Stimulated activated CD8-positive, alpha-beta memory T cell treated with anti-CD3 and anti-CD28 coated beads, Interleukin-15, amount 100 ng/mL, for 24 hours (primary cell): ENCODE results near the gene WDFY2.
"Not testable (repeated sequence)": the region's sequence is repeated elsewhere in the genome, so short reads cannot be mapped to it uniquely, and the experiment has no call there.

Experiments
- DNase-seq: peaks from one replicate; pipeline ENCODE4 v3.0.0-alpha.2; 2020; ENCODE audit warnings: low read depth

Gene WDFY2

GRCh38 chr13:51632591-51633362 is 48.5 kb downstream of the WDFY2 start:
- DNase-seq: no peak

GRCh38 chr13:51635137-51635878 is 51.0 kb downstream of the WDFY2 start:
- DNase-seq: no peak

DNA sequence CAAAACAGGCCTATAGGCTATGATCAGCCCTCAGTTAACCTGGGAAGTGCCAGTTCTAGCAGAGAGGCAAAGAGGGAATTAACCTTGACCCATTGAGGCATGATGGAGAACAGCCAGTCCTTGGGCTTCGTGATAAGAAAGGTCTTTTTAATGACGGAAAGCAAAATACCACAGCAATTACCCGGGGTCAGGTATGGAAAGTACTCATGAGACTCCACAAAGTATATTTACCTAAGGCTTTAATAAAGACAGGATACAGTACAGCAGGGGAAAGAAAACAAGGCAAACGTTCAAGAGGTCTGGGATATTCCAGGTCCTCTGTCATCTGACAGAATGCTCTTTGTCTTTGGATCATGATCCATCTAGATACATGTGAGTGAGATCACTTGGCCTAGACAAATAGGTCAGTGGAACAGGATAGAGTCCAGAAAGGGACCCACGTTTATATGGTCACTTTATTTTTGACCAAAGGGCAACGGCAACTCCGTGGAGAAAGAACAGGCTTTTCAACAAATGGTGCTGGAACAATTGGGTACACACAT is 52.2 kb downstream of the WDFY2 start:
- no peak for DNase-seq

DNA sequence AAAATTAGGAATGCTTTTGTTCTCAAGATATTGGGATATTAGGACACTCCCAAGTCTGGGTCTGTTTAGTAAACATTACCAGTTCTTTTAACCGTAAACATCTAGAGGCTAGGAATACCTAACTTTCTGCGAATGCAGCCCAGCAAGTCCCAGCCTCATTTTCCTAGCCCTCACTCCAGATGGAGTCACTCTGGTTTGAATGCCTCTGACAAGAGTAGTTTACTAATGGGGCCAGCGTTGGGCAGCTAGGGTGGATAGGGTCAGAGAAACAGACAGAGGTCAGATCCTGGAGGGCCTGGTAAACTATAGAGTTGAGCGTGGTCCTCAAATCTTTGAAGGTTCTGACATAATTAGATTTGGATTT is 53.6 kb downstream of the WDFY2 start:
- DNase-seq: no peak

DNA sequence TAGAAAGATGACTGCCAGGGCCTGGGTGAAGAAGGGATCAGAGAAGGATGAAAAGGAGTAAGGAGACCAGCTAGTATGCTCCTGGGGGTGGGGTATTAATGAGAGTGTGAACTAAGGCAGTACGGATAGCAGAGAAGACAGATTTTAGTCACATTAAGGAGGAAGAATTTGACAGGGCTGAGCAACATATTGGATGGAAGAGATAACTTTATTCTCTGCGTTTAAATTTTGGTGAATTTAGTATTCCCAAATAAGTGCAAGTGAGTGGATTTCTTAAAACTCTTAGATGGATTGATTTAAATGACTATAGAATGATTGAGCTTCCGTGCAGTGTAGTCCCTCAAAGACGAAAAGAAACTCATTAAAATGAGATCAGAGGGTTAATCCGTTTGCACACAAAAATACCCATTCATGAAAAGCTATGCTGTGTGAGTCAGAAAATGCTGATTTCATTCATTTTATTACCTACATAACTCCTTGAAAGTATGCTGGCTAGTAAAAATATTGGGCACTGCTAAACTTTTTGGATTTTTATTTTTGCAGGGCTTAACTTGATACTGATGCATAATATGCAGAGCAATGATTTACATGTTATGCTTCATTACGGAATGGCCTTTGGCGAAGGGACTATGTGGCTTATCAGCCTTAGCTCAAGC is 54.1 kb downstream of the WDFY2 start:
- DNase-seq: no peak

- no peak for DNase-seq
Measured at GRCh38 chr13:51639171-51639570, 54.9 kb downstream of the WDFY2 start.

GRCh38 chr13:51640696-51641095 is 56.4 kb downstream of the WDFY2 start:
- DNase-seq: not testable (repeated sequence)

DNA sequence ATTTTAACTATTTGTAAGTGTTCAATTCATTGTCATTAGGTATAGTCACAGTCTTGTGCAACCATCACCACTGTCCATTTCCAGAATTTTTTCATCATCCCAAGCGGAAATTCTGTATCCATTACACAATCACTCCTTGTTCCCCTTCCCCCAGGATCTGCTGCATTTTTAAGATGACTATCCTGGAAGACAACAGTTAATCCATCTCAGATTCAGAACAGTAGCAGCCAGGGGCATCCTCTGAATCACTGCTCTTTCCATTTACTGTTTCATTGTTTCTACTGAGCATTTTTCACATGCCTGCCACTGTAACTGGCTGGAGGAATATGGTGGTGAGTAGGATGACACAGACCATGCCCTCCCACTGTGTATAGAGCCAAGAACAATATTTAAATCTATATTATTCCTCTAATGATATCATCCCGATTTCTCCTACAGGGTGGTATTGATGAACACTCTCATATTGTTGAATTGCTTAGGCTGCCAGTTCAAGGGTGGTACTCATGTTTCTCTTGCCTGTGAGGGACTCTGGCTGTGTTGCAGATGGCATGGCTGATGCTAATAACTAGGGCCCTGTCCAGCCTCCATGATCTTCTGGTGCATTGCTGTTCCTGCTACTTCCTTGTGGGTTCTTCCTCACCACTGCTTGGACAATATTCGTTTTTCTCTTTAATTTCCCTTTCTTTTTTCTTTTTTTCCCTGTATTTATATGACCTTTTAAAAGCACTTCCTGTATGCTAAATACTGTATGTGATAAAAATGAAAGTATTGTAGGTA is 59.0 kb downstream of the WDFY2 start:
- DNase-seq: no peak

DNA sequence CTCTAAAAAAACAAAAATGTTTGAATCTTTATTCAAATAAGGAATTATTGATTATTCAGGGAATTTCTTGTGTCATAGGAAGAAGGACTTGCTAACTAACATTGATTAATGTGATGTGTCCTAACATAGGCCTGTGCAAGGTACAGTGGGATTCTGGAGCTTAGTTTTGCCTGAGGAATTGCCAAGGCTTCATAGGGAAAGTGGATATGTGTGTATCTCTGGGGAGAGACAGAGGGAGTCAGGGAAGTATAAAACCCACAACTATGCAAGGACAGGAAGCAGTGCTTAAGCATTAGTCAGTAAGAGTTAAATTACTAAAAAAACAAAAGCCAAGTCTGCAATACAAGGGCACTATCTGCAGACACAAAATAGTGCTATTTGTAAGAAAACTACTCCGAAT is 59.6 kb downstream of the WDFY2 start:
- no peak for DNase-seq

DNA sequence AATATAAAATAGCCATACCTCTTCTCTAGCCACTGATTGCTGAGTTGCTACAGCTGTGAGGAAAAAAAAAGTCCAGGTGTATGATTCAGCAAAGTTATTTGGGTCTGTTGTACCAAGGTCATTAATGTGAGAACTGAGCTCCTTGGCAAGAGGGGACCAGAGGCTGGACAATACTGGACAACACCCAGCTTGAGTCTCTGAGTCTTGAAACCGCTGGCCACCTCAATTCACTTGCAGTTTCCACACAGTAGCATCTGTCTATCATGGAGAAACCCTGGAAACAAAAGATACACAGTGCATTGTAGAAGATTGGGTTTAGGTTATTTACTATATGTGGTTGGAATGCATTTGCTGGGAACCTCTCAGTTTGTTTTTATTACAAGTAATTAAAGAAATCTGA is 60.4 kb downstream of the WDFY2 start:
- DNase-seq: no peak

DNA sequence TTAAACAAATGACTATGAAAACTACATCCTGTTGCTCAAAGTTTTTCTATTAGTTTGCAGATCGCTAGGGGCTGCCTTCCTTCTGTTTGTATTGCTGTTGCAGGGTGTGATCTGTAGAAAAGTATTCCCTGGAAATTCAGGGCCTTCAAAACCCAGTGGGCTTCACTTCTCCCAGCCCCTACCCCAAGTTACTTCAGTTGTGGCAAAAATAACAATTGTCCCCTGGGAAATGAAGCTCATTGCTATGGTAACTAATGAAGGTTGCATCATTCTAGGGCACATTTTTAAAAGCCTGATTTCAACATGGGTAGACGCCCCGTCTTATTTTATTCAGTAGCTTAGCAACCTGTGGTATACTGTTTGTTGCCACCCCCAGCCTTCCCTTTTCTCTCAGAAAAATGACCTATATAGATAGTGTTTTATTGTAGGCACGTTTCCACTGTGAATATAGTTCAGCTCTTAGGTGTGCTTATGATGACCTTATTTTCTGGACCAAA is 60.9 kb downstream of the WDFY2 start:
- DNase-seq: no peak

- DNase-seq: no peak
Measured at GRCh38 chr13:51645761-51646670, 61.8 kb downstream of the WDFY2 start.

DNA sequence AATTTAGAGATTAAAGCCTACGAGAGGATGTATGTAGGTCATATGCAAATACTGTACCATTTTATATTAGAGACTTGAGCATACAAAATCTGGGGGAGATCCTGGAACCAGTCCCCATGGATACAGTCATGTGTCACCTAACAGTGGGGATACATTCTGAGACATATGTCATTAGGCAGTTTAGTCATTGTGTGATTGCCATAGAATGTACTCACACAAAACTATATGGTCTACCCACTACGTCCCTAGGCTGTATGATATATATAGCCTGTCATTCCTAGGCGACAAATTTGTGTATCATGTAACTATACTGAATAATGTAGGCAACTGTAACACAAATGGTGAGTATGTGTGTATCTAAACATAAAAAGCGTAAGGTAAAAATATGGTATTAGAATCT is 62.8 kb downstream of the WDFY2 start:
- DNase-seq: no peak

DNA sequence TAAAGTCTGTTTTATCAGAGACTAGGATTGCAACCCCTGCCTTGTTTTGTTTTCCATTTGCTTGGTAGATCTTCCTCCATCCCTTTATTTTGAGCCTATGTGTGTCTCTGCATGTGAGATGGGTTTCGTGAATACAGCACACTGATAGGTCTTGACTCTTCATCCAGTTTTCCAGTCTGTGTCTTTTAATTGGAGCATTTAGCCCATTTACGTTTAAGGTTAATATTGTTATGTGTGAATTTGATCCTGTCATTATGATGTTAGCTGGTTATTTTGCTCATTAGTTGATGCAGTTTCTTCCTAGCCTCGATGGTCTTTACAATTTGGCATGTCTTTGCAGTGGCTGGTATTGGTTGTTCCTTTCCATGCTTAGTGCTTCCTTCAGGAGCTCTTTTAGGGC is 67.9 kb downstream of the WDFY2 start:
- DNase-seq: not testable (repeated sequence)

GRCh38 chr13:51659276-51660127 is 75.2 kb downstream of the WDFY2 start:
- DNase-seq: no peak

GRCh38 chr13:51660813-51661212 is 76.6 kb downstream of the WDFY2 start:
- DNase-seq: no peak

GRCh38 chr13:51663973-51664957 is 80.0 kb downstream of the WDFY2 start:
- DNase-seq: no peak

GRCh38 chr13:51665456-51665855 is 81.2 kb downstream of the WDFY2 start:
- DNase-seq: no peak

GRCh38 chr13:51666374-51666773 is 82.1 kb downstream of the WDFY2 start:
- DNase-seq: no peak
